Lower leg skin (tissue), 3 donors: ENCODE data around the gene LDLRAP1.

ENCODE experiments used
- POLR2A ChIP-seq, 2 donors: fragments of 450-650 bp; IDR thresholded peaks; one replicate each; pipeline ENCODE4 v1.6.1; 2016 to 2017; ENCODE audit warnings: antibody characterized with exemption in 2 of 2, mild to moderate bottlenecking in 1 of 2, moderate library complexity in 1 of 2
- TF ChIP-seq, protein P1 (sequence below), 3 donors: fragments of 450-650 bp; IDR thresholded peaks; one replicate each; pipeline ENCODE4 v1.5.1; 2016; ENCODE audit warnings: antibody characterized with exemption in 3 of 3, mild to moderate bottlenecking in 3 of 3, moderate library complexity in 2 of 3

GRCh38 chr1:25565626-25566025, 22.2 kb downstream of the LDLRAP1 start:
- TF ChIP-seq, protein P1, sequence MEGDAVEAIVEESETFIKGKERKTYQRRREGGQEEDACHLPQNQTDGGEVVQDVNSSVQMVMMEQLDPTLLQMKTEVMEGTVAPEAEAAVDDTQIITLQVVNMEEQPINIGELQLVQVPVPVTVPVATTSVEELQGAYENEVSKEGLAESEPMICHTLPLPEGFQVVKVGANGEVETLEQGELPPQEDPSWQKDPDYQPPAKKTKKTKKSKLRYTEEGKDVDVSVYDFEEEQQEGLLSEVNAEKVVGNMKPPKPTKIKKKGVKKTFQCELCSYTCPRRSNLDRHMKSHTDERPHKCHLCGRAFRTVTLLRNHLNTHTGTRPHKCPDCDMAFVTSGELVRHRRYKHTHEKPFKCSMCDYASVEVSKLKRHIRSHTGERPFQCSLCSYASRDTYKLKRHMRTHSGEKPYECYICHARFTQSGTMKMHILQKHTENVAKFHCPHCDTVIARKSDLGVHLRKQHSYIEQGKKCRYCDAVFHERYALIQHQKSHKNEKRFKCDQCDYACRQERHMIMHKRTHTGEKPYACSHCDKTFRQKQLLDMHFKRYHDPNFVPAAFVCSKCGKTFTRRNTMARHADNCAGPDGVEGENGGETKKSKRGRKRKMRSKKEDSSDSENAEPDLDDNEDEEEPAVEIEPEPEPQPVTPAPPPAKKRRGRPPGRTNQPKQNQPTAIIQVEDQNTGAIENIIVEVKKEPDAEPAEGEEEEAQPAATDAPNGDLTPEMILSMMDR (IDR thresholded peaks at IDR 0.05), result no peak
- TF ChIP-seq POLR2A (IDR thresholded peaks at IDR 0.05), result no peak
